PC-9 (cell line): ENCODE measurements around the gene SLC22A2.

Experiments used
- EZH2 ChIP-seq: fragments of 200-600 bp; sonication (generic); IDR thresholded peaks from 2 replicates; pipeline ENCODE4 v1.8.0; 2017; ENCODE audit warnings: antibody characterized with exemption, low read depth
- TF ChIP-seq, protein P1 (sequence below): fragments of 200-600 bp; sonication (generic); conservative IDR thresholded peaks from 2 replicates; pipeline ENCODE4 v1.6.1; 2017; ENCODE audit warnings: mixed run types, antibody characterized with exemption, mild to moderate bottlenecking, moderate library complexity

DNA sequence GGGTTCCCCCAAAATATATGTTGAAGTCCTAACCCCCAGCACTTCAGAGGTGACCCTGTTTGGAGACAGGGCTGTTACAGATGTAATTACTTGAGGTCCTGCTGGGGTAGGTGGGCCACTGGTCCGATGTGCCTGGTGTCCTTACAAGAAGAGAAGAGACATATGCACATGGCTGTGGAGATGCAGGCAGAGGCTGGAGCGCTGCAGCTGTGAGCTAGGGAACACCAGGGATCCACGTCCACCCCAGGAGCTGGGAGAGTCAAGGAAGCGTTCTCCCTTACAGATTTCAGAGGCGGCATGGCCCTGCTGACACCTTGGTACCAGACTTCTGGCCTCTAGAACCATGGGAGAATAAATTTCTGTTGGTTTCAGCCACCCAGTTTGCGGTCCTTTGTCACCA, 11.7 kb upstream of the SLC22A2 start:
- TF ChIP-seq, protein P1, sequence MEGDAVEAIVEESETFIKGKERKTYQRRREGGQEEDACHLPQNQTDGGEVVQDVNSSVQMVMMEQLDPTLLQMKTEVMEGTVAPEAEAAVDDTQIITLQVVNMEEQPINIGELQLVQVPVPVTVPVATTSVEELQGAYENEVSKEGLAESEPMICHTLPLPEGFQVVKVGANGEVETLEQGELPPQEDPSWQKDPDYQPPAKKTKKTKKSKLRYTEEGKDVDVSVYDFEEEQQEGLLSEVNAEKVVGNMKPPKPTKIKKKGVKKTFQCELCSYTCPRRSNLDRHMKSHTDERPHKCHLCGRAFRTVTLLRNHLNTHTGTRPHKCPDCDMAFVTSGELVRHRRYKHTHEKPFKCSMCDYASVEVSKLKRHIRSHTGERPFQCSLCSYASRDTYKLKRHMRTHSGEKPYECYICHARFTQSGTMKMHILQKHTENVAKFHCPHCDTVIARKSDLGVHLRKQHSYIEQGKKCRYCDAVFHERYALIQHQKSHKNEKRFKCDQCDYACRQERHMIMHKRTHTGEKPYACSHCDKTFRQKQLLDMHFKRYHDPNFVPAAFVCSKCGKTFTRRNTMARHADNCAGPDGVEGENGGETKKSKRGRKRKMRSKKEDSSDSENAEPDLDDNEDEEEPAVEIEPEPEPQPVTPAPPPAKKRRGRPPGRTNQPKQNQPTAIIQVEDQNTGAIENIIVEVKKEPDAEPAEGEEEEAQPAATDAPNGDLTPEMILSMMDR, result no peak
- TF ChIP-seq EZH2, result no peak
